Fibroblast of lung (primary cell): ENCODE measurements around the gene PIEZO2. TPM values are rescaled to one million over a fixed set of nuclear protein-coding genes. Genes with fewer than 3 reads are reported as not detected.

ENCODE experiments used
- DNase-seq, 2 donors: peaks; one replicate each; pipeline versions ENCODE4 v3.0.0 to v3.0.0-alpha.2; 2010; ENCODE audit warnings: low read depth in 2 of 2
- H2AFZ ChIP-seq: 2 replicates; pipeline ENCODE4 v1.5.1; 2012; ENCODE audit warnings: low read length, control low read depth, inconsistent platforms
- H3K27ac ChIP-seq: 2 replicates; pipeline ENCODE4 v1.5.1; 2011; ENCODE audit warnings: low read length, control low read depth; ENCODE audit not compliant: insufficient read depth
- H3K27me3 ChIP-seq: 2 replicates; pipeline ENCODE4 v1.5.1; 2011; ENCODE audit warnings: mild to moderate bottlenecking, low read length; ENCODE audit not compliant: control insufficient read depth, insufficient read depth
- H3K36me3 ChIP-seq: 2 replicates; pipeline ENCODE4 v1.5.1; 2011; ENCODE audit warnings: low read length; ENCODE audit not compliant: control insufficient read depth, insufficient read depth
- H3K4me1 ChIP-seq: 2 replicates; pipeline ENCODE4 v1.5.1; 2011; ENCODE audit warnings: low read length; ENCODE audit not compliant: control insufficient read depth, insufficient read depth; ENCODE audit errors: extremely low read depth
- H3K4me2 ChIP-seq: 2 replicates; pipeline ENCODE4 v1.5.1; 2011; ENCODE audit warnings: low read length, control low read depth; ENCODE audit not compliant: insufficient read depth; ENCODE audit errors: extremely low read depth
- H3K4me3 ChIP-seq, 4 experiments: fragments of 200-600 bp in 1 of 4; sonication (generic) in 1 of 4; replicated peaks in 1 of 4; 2 replicates each; pipeline ENCODE4 v1.5.1; 2011 to 2016; ENCODE audit warnings: low read length in 4 of 4, low read depth in 3 of 4, mild to moderate bottlenecking in 3 of 4, control low read depth in 2 of 4, inconsistent platforms in 1 of 4, mixed read lengths in 1 of 4; ENCODE audit not compliant: insufficient read depth in 1 of 4; ENCODE audit errors: control extremely low read depth in 1 of 4
- H3K79me2 ChIP-seq: 2 replicates; pipeline ENCODE4 v1.5.1; 2012; ENCODE audit warnings: mild to moderate bottlenecking, low read length, inconsistent platforms; ENCODE audit not compliant: control insufficient read depth, insufficient read depth
- H3K9ac ChIP-seq: 2 replicates; pipeline ENCODE4 v1.5.1; 2011; ENCODE audit warnings: mild to moderate bottlenecking, low read length, control low read depth; ENCODE audit not compliant: insufficient read depth
- H3K9me3 ChIP-seq: 2 replicates; pipeline ENCODE4 v1.5.1; 2012; ENCODE audit warnings: low read depth, low read length; ENCODE audit not compliant: control insufficient read depth, insufficient read depth
- H4K20me1 ChIP-seq: 2 replicates; pipeline ENCODE4 v1.5.1; 2011; ENCODE audit warnings: low read length; ENCODE audit not compliant: control insufficient read depth, insufficient read depth; ENCODE audit errors: extremely low read depth
- EZH2 ChIP-seq: IDR thresholded peaks from 2 replicates; pipeline ENCODE4 v1.5.1; 2012; ENCODE audit warnings: low read length, control low read depth, mild to moderate bottlenecking; ENCODE audit errors: missing control alignments
- polyA plus RNA-seq, 2 donors: library from polyadenylated mRNA; depleted of rRNA in 1 of 2; stranded (reverse) in 1 of 2; unstranded in 1 of 2; fragments of >200 nt; gene quantifications; 2 replicates each; pipeline ENCODE4 v1.2.1, GENCODE V29; 2011 to 2012; ENCODE audit warnings: missing spikeins in 1 of 2
- total RNA-seq: library from RNA; depleted of rRNA; stranded (reverse); fragments of >200 nt; gene quantifications from 2 replicates; pipeline ENCODE4 v1.2.1, GENCODE V29; 2014
- TF ChIP-seq, protein P1 (sequence below), 2 donors: IDR thresholded peaks in 1 of 2; conservative IDR thresholded peaks in 1 of 2; 1 replicate in 1 of 2; 2 replicates in 1 of 2; pipeline ENCODE4 v1.5.1; 2011 to 2012; ENCODE audit warnings: low read length in 2 of 2, control low read depth in 1 of 2, inconsistent platforms in 1 of 2, low read depth in 1 of 2, mild to moderate bottlenecking in 1 of 2

The PIEZO2 gene
- total and polyA plus RNA-seq, 2 donors (not counting 1 experiment from before 2014, with no cell fraction given): 1.2 to 6.6 TPM

DNA sequence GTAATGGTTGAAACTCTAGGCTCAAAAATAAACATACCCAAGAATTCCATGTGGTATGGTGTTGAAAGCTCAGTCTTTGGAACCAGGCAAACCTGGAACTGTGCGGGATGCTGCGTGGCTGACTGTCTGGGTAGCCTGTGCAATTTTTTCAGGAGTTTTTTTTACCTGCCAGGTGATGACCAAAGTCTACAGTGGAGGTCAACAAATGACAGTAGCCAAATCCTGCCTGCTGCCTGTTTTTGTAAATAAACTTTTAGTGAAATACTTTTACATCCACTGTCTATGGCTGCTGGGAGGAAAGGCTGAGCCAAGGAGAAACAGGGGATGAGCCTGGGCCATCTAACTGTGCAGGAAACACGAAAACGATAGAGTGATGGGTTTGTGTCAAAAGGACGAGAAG is 240.6 kb downstream of the PIEZO2 start:
- H3K27me3 ChIP-seq: no peaks in the 10 kb centered on the region
- no peaks in the 10 kb centered on the region for H3K9me3 ChIP-seq
- H3K27ac ChIP-seq: no peak overlapping the region
- no peaks in the 10 kb centered on the region for H4K20me1 ChIP-seq
- no peak overlapping the region for H3K9ac ChIP-seq
- H3K4me1 ChIP-seq: no peaks in the 10 kb centered on the region
- no peaks in the 10 kb centered on the region for H3K36me3 ChIP-seq
- no peak overlapping the region for H3K4me2 ChIP-seq
- no peaks in the 10 kb centered on the region for H3K79me2 ChIP-seq
- TF ChIP-seq, protein P1, sequence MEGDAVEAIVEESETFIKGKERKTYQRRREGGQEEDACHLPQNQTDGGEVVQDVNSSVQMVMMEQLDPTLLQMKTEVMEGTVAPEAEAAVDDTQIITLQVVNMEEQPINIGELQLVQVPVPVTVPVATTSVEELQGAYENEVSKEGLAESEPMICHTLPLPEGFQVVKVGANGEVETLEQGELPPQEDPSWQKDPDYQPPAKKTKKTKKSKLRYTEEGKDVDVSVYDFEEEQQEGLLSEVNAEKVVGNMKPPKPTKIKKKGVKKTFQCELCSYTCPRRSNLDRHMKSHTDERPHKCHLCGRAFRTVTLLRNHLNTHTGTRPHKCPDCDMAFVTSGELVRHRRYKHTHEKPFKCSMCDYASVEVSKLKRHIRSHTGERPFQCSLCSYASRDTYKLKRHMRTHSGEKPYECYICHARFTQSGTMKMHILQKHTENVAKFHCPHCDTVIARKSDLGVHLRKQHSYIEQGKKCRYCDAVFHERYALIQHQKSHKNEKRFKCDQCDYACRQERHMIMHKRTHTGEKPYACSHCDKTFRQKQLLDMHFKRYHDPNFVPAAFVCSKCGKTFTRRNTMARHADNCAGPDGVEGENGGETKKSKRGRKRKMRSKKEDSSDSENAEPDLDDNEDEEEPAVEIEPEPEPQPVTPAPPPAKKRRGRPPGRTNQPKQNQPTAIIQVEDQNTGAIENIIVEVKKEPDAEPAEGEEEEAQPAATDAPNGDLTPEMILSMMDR (conservative IDR thresholded peaks at IDR 0.05 in 1 of 2, IDR thresholded peaks at IDR 0.05 in 1 of 2; ENCODE audit: low read depth in 1 of 2, low read length in 2 of 2): no peak
- TF ChIP-seq EZH2: no peak
- H2AFZ ChIP-seq: no peak overlapping the region
- H3K4me3 ChIP-seq: no peak overlapping the region
- DNase-seq: no peak

DNA sequence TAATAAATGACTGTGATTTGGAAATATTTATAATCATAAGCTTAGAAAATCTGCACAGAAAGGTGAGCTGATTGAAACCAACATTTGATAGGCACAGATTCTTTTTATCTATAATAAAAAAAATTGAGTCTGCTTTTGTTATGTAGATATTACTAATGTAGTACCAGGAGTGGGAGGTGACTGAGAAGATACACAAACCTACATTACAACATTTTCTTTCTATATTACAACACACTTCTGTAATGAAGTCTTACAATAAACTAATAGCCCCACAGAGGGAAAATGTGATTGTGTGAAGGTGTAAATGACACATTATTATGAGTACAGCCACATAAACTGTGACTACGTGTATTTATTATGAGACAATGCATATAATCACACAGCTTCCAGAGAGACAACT is 241.6 kb downstream of the PIEZO2 start:
- no peak for DNase-seq
- no peaks in the 10 kb centered on the region for H3K36me3 ChIP-seq
- no peak overlapping the region for H3K4me2 ChIP-seq
- no peak overlapping the region for H2AFZ ChIP-seq
- TF ChIP-seq EZH2: no peak
- TF ChIP-seq, protein P1 (conservative IDR thresholded peaks at IDR 0.05 in 1 of 2, IDR thresholded peaks at IDR 0.05 in 1 of 2; ENCODE audit: low read depth in 1 of 2, low read length in 2 of 2): no peak
- H3K27ac ChIP-seq: no peak overlapping the region
- no peaks in the 10 kb centered on the region for H3K27me3 ChIP-seq
- no peaks in the 10 kb centered on the region for H4K20me1 ChIP-seq
- H3K4me3 ChIP-seq: no peak overlapping the region
- H3K4me1 ChIP-seq: no peaks in the 10 kb centered on the region
- H3K9me3 ChIP-seq: no peaks in the 10 kb centered on the region
- no peak overlapping the region for H3K9ac ChIP-seq
- H3K79me2 ChIP-seq: no peaks in the 10 kb centered on the region

DNA sequence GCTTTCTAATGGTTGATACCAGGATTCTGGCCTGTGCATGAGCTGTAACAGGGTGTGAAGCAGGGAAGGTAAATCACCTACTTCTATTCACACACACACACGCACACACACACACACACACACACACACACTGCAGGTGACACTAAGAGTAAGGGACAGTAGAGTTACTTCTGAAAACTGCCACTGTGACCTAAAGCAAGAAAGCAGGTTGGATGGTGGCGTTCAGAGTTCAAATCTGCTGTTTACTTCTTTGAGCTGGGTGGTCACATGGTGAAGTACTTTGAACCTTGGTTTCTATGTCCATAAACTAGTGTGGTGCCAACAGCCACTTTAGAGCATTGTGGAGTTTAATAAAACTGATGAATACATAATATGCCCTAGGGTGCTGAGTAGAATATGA is 248.0 kb downstream of the PIEZO2 start:
- Histone ChIP-seq H2AFZ (no peak overlapping the region), H3K27ac (no peak overlapping the region), H3K4me2 (no peak overlapping the region), H3K4me1 (no peaks in the 10 kb centered on the region), H3K27me3 (no peaks in the 10 kb centered on the region), H3K79me2 (no peaks in the 10 kb centered on the region), H3K36me3 (no peaks in the 10 kb centered on the region), H3K4me3 (no peak overlapping the region), H3K9ac (no peak overlapping the region), H3K9me3 (no peaks in the 10 kb centered on the region), H4K20me1 (no peaks in the 10 kb centered on the region)
- no peak for DNase-seq
- TF ChIP-seq EZH2: no peak
- TF ChIP-seq, protein P1 (conservative IDR thresholded peaks at IDR 0.05 in 1 of 2, IDR thresholded peaks at IDR 0.05 in 1 of 2; ENCODE audit: low read depth in 1 of 2, low read length in 2 of 2): no peak
